NT2/D1 (cell line): Measurements from ENCODE around the gene ADAMTS2.

Experiments
- DNase-seq: peaks from one replicate; pipeline ENCODE4 v3.0.0-alpha.2; 2011; ENCODE audit warnings: low read depth, low spot score
- H3K27me3 ChIP-seq: 2 replicates; pipeline ENCODE4 v1.6.0; 2011; ENCODE audit warnings: mild to moderate bottlenecking; ENCODE audit not compliant: insufficient read length, insufficient read depth
- H3K36me3 ChIP-seq: 2 replicates; pipeline ENCODE4 v1.6.1; 2011; ENCODE audit warnings: mild to moderate bottlenecking, low read length, mixed read lengths; ENCODE audit not compliant: insufficient read depth, insufficient read length
- H3K4me1 ChIP-seq: 2 replicates; pipeline ENCODE4 v1.5.1; 2011; ENCODE audit not compliant: insufficient read depth, insufficient read length
- H3K4me3 ChIP-seq: 2 replicates; pipeline ENCODE4 v1.5.1; 2011; ENCODE audit warnings: low read depth; ENCODE audit not compliant: insufficient read length
- H3K9ac ChIP-seq: 2 replicates; pipeline ENCODE4 v1.6.0; 2011; ENCODE audit warnings: low read depth; ENCODE audit not compliant: insufficient read length
- H3K9me3 ChIP-seq: 2 replicates; pipeline ENCODE4 v1.5.1; 2011; ENCODE audit warnings: mild to moderate bottlenecking, low read length; ENCODE audit not compliant: insufficient read depth
- SUZ12 ChIP-seq: IDR thresholded peaks from 2 replicates; pipeline ENCODE4 v1.6.1; 2011; ENCODE audit not compliant: insufficient read length, insufficient read depth; ENCODE audit errors: extremely low read depth
- YY1 ChIP-seq: IDR thresholded peaks from 2 replicates; pipeline ENCODE4 v1.6.1; 2011; ENCODE audit not compliant: insufficient read length, insufficient read depth
- ZNF274 ChIP-seq: IDR thresholded peaks from 2 replicates; pipeline ENCODE4 v1.6.1; 2011; ENCODE audit warnings: mild to moderate bottlenecking, low read depth, low read length

Gene ADAMTS2

DNA sequence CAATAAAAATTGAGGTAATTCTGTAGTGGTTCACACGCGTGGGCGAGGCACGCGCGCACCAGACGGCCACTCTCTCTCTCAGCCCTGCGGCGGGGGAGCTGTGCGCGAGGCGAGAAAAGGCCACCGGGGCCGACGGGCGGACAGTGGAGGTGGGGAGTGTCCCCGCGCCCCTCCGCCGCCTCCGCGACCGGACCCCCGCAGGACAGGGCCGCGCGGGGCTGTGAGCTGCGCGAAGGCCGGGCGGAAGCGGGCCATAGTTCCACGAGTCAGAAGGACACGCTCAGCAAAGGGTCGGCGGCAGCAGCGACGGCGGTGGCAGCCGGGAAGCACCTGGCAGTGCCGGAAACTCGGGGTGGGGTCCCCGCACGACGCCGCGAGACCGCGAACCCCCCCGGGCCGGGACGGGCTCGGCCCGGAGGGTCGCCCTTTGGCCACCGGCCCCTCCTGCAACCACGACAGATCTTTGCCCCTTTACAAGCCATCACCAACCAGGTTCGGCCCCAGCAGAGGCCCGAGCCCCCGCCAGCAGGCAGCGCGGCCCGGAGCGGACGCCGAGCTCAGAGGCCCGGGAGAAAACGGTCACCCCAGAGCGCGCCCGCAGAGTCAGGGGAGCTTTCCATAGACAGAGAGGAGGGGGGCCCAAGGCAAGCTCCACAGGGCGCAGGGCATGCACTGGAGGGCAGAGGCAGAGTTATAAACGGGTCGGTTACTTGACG, 224.2 kb downstream of the ADAMTS2 start:
- TF ChIP-seq YY1 (no peak), ZNF274 (no peak), SUZ12 (no peak)
- no peaks in the 10 kb centered on the region for H3K4me1 ChIP-seq
- H3K36me3 ChIP-seq = no peaks in the 10 kb centered on the region
- no peak overlapping the region for H3K4me3 ChIP-seq
- H3K27me3 ChIP-seq = no peaks in the 10 kb centered on the region
- no peak overlapping the region for H3K9ac ChIP-seq
- H3K9me3 ChIP-seq = no peaks in the 10 kb centered on the region
- DNase-seq = no peak

- H3K4me3 ChIP-seq = no peak overlapping the region
- H3K9me3 ChIP-seq = no peaks in the 10 kb centered on the region
- no peak overlapping the region for H3K9ac ChIP-seq
- H3K27me3 ChIP-seq = no peaks in the 10 kb centered on the region
- no peaks in the 10 kb centered on the region for H3K36me3 ChIP-seq
- DNase-seq = no peak
- H3K4me1 ChIP-seq = no peaks in the 10 kb centered on the region
- TF ChIP-seq ZNF274 = no peak
- no peak for TF ChIP-seq SUZ12
- no peak for TF ChIP-seq YY1
These were observed 224.8 kb downstream of the ADAMTS2 start for GRCh38 chr5:179120421-179120861.

DNA sequence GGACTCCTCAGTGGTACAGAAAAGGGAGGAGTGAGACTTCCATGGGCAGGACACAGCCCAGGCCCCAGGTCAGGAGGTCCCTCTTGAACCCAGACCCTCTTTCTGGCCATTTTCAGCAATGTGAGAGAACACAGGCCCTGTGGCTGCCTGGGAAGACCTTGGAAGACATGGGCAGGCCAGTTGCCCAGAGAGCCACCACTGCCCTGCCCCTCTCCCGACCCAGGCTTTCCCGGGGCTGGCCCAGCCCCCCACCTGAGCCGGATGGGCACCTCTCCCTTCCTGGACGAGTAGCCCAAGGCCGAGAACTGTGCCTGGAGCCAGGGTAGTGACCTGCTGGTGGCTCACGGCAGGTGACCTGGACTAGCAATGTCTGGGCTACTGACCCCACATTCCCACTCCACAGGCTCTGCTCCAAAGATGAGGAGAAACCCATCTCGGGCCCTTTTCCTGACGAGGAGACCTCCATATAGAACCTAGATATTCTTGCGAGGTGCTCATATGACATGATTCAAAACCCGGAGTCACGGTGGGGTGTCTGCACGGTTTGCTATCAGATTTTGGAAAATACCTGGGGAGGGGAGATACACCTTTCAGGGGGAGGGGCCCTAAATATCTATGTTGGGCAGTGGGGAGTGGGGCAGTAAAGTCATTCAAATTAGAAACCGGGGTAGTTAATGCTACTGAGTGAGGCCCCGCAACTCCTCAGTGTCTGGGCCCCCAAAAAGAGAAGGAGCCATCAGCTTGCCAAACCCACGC, 225.7 kb downstream of the ADAMTS2 start:
- Histone ChIP-seq H3K4me3 (no peak overlapping the region), H3K27me3 (no peaks in the 10 kb centered on the region), H3K4me1 (no peaks in the 10 kb centered on the region), H3K36me3 (no peaks in the 10 kb centered on the region), H3K9me3 (no peaks in the 10 kb centered on the region), H3K9ac (no peak overlapping the region)
- TF ChIP-seq SUZ12 (no peak), ZNF274 (no peak), YY1 (no peak)
- DNase-seq = no peak

DNA sequence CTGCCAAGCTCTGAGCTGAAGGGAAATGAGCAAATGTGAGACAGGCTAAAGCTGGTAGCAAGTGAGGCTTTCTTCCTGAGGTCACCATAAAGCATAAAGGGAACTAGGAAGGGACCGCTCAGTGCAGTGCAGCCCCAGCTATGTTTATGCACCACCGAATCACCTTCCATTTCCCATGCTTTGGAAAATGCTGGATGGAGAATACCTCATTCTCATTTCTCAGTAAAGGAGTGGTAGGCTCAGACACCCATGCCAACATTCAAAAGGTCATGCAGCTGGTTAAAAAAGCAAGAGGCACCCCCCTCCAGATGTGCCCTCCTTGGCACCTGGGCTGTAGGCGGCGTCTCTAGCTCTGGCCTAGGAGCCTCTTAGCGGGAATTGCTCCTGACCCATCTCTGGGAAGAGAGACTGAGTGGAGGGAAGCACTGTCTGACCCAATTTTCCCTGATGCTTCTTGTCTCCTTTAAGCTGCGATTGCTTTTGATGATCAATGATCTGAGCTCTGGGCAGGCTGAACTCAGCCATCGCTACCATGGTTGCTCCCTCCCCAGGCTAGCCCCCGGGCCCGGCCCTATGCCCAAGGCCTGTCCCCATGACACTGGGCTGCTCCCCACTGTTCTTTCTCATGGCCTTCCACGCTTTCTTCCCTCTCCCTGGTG, 226.4 kb downstream of the ADAMTS2 start:
- H3K9ac ChIP-seq = no peak overlapping the region
- no peak overlapping the region for H3K4me3 ChIP-seq
- no peak for DNase-seq
- no peaks in the 10 kb centered on the region for H3K4me1 ChIP-seq
- H3K36me3 ChIP-seq = no peaks in the 10 kb centered on the region
- H3K27me3 ChIP-seq = no peaks in the 10 kb centered on the region
- no peaks in the 10 kb centered on the region for H3K9me3 ChIP-seq
- TF ChIP-seq ZNF274 = no peak
- TF ChIP-seq SUZ12 = no peak
- no peak for TF ChIP-seq YY1

DNA sequence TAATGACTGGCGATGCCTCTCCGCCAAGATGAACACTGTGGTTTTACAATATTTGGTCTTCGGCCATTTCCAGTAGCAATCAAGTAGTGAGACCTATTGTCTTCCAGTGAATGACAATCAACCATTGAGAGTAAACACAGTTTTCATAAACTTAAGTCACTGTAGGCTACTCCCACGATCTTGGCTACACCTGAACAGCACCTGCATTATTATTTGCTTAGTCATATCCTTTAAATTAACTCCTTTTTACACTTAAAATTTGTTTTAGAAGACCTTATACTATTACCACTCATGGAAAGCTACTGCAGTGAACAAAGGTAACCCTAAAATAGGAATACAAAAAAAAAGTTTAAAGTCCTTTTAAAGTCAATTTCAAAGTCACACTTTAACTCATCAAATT, 226.9 kb downstream of the ADAMTS2 start:
- Histone ChIP-seq H3K27me3 (no peaks in the 10 kb centered on the region), H3K9me3 (no peaks in the 10 kb centered on the region), H3K36me3 (no peaks in the 10 kb centered on the region), H3K4me1 (no peaks in the 10 kb centered on the region), H3K4me3 (no peak overlapping the region), H3K9ac (no peak overlapping the region)
- DNase-seq = no peak
- no peak for TF ChIP-seq ZNF274
- TF ChIP-seq SUZ12 = no peak
- no peak for TF ChIP-seq YY1

GRCh38 chr5:179115845-179116524, 229.3 kb downstream of the ADAMTS2 start:
- no peak for DNase-seq
- H3K9ac ChIP-seq = no peak overlapping the region
- no peak overlapping the region for H3K4me3 ChIP-seq
- no peaks in the 10 kb centered on the region for H3K9me3 ChIP-seq
- no peaks in the 10 kb centered on the region for H3K4me1 ChIP-seq
- no peaks in the 10 kb centered on the region for H3K27me3 ChIP-seq
- no peaks in the 10 kb centered on the region for H3K36me3 ChIP-seq
- no peak for TF ChIP-seq YY1
- TF ChIP-seq SUZ12 = no peak
- no peak for TF ChIP-seq ZNF274
